GM18499 (cell line): ENCODE results near the gene CAMKV.
"Not testable (repeated sequence)": the region's sequence is repeated elsewhere in the genome, so short reads cannot be mapped to it uniquely, and the experiment has no call there.

ENCODE experiments used
- ATAC-seq: cut with Tn5 transposase; IDR thresholded peaks from one replicate; pipeline ENCODE4 v1.9.1; 2021; ENCODE audit warnings: moderate number of reproducible peaks; ENCODE audit not compliant: insufficient read depth, unreplicated experiment

The CAMKV gene

GRCh38 chr3:49869525-49870126 lies at the start of gene CAMKV:
TSS of gene CAMKV (minus strand) at chr3:49869906. CDS start at chr3:49862388, 7,518 bp downstream.
- ATAC-seq, result no peak

DNA sequence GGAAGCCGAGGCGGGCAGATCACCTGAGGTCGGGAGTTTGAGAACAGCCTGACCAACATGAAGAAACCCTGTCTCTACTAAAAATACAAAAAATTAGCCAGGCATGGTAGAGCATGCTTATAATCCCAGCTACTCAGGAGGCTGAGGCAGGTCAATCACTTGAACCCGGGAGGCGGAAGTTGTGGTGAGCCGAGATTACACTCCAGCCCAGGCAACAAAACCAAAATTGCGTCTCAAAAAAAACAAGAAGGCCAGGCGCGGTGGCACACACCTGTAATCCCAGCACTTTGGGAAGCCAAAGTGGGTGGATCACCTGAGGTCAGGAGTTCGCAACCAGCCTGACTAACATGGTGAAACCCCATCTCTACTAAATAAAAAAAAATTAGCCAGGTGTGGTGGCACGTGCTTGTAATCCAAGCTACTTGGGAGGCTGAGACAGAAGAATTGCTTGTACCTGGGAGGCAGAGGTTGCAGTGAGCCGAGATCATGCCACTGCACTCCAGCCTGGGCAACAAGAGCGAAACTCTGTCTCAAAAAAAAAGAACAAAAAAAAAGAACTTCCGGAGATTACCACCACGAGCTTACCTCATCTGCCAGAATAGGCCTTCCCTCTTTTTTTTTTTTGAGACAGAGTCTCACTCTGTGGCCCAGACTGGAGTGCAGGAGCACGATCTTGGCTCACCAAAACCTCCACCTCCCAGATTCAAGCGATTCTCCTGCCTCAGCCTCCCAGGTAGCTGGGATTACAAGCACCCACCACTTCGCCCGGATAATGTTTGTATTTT lies 48.3 kb upstream of the CAMKV start:
- not testable (repeated sequence) for ATAC-seq

- no peak for ATAC-seq
These were observed 47.0 kb upstream of the CAMKV start for GRCh38 chr3:49916686-49917085.

DNA sequence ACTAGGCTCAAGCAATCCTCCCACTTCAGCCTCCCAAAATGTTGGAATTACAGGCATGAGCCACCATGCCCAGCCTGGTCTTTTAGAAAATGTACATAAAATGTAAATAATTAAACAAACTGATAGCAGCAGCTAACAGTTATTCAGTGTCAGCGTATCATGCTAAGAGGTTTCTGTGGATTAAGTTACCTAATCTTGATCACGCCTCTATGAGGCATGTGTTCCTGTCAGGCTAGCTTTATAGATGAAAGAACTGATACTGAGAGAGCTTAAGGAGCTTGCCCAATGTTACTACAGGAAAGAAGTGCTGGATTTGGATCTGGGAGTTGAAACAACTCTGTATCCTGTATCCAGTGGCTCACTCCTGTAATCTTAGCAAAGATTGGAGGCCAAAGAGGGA lies 45.2 kb upstream of the CAMKV start:
- no peak for ATAC-seq

DNA sequence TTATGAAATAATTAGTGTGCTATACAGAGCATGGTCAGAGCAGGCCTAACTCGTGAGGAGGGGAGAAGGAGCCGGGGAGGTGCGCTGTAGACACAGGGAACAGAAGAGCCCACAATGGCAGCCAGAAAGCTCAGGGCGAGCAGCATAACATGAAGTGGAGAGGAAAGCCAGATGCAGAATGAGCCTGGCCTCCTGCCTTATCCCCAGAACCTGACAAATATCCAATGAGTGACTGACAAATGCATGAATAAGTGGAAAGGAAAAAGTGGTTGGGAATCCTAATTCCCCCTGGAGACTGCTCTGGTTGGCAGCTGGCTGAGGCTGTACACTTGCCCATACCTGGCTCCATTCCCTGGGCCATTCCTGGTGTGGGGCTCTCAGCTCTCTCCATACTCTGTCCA lies 43.2 kb upstream of the CAMKV start:
- ATAC-seq, result no peak

- no peak for ATAC-seq
These were observed 41.9 kb upstream of the CAMKV start for GRCh38 chr3:49911611-49912010.

GRCh38 chr3:49911124-49911420 lies 41.4 kb upstream of the CAMKV start:
- no peak for ATAC-seq

DNA sequence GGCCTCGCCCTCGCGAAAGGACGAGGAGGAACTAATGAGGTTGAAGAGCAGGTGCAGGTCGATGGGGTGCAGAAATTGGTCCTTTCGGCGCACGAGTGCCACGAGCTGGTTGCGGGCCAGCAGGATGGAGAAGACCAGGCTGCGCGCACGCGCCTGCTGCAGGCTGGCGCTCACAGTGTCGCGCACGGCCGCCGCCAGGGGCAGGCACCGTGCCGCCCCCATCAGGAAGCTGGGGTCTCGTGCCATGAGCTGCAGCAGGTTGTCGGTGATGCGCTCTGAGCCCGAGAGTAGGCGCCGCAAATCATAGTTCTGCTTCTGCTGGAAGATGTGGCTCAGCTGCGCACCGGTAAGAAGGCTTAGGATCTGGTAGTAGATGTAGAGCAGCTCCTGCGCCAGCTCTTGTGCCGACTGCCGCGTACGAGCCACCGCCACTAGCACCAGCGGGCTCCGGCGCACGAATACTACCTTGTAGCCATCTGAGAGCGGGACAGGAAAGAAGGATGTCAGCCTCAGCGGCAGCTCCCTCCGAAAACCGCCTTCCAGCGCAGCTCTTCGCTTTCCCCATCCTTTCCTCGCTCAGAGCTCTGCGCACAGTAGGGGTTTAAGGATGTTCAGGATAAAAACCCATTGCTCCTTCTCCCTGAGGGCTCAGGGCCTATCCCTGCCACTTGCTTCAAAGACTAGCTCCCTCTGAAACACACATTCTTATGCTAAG lies 40.9 kb upstream of the CAMKV start:
- no peak for ATAC-seq

GRCh38 chr3:49908373-49909199 lies 38.9 kb upstream of the CAMKV start:
- ATAC-seq, result no peak

DNA sequence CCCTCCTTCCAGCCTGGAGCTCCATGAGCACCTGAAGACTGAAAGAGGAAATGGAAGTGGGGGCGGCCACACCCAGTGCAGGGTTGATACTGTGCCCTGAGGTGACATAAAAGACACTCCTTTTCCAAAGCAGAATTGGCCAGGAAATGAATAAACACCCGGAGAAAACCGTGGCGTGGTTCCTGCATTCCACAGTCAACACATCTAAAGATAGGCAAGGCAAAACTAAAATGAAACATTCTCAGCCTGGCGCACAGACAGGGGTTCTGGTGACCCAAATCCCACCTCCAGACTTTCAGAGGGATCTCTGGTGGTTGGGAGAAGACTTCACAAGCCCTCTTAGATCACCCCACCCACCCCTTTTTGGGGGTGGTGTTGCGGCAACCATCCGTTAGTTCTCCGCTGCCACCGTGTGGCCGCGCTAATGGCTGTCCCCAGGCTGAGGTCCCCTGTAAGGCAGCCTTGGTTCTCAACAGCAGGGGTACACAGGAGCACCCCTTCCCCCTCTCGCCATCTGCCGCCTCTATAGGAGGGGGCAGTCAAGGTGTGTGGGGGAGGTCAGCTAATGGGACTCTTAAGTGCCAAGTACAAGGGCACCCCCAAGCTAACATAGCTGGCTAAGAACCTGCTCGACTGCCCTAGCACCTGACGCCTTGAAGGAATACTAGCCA lies 36.5 kb upstream of the CAMKV start:
- no peak for ATAC-seq

DNA sequence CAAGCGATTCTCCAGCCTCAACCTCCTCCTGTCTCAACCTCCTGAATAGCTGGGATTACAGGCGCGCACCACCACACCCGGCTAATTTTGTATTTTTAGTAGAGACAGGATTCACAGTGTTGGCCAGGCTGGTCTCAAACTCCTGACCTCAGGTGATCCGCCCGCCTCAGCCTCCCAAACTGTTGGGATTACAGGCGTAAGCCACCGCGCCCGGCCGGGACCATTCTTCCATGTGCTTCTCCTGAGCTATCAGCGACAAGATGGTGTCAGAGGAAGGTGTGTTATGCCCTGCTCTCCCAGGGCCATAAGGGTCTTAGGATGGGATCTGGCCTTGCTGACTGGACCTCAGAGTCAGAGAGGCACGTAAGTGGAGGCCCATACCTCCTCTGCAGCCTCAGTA lies 34.7 kb upstream of the CAMKV start:
- not testable (repeated sequence) for ATAC-seq

GRCh38 chr3:49903451-49904424 lies 34.0 kb upstream of the CAMKV start, which contains the start of gene MST1R:
TSS of gene MST1R (minus strand) at chr3:49903873. CDS start at chr3:49903609, 264 bp downstream.
- ATAC-seq, result no peak

- no peak for ATAC-seq
These were observed 33.0 kb upstream of the CAMKV start for GRCh38 chr3:49902511-49903345.

DNA sequence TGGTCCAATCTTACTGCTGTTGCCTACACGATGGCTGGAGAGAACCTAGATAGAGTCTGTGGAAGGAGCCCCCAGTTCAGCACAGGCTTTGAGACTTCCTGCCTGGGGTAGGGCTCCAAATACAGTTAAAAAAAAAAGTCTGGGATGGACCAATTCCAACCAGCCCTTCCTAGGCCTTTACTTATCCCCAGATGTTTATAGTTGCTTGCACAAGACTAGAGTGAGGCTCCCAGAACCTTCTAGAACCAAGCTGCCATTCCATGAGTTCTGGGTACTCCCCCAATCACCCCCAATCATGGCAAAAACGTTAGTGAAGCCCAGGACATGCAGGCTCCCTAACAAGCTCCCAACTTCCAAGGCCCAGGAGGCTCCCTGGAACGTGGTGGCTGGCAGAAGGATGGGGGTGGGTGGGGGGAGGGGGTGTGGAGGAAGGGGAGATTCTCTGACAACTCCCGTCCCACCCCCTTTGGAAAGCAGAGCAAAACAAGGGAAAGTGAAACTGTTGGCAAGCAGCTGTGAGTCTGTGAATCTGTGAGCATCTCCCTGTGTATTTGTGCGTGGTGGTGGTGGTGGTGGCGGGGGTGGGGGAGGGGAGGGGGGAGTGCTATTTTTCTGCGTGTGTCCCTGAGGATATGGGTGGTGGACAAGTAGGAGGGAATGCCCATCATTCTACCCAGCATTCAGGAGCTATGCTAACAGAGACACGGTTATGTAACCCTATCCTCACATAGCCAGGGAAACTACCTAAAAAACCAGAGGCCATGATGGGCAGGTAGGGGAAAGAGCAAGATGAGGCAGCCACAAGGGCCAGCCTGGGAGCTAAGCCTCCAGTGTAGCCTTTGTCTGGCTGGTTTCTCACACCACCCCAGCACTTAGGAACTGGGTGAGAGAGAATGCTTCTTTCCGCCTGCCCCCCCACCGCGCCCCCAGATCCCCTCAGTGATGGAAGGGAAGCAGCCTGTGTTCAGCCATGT lies 31.9 kb upstream of the CAMKV start:
- no peak for ATAC-seq

- no peak for ATAC-seq
These were observed 30.9 kb upstream of the CAMKV start for GRCh38 chr3:49900491-49901153.

- ATAC-seq, result no peak
These were observed 30.1 kb upstream of the CAMKV start for GRCh38 chr3:49899815-49900214.
